ENCODE results near the gene LEF1. TPM values are rescaled to one million over a fixed set of nuclear protein-coding genes. Genes with fewer than 3 reads are reported as not detected.
A peak's percentile ranks its signal among the peaks of the same experiment; 100 is the strongest.

Gene LEF1
- total RNA-seq, 5 donors from 2014 or later (not counting 1 experiment from before 2014, with no cell fraction given), result 412 to 776 (median 500) TPM

- H3K4me3 ChIP-seq (ENCODE audit: control insufficient read depth in 1 of 2, extremely low read depth in 1 of 2, low read length in 1 of 2), result no peak overlapping the region
- peak; percentile 14 to 54 (median 30) for ATAC-seq (replicated peaks in 1 of 4)
- Mint-ChIP-seq H3K4me3 (peak overlapping the region; percentile 35 to 67 (median 44)), H3K36me3 (peaks cover 30% of the 10 kb centered on the region), H3K27me3 (no peaks in the 10 kb centered on the region), H3K9me3 (no peaks in the 10 kb centered on the region), H3K27ac (peak overlapping the region; percentile 92 to 93), H3K4me1 (peaks cover 91 to 93% (median 93%) of the 10 kb centered on the region in 3 donors)
- ChIA-PET CTCF (interaction anchor here in 1 of 2 donors (0.6 to 1.0 kb wide), 3 partner anchors 10 to 100 kb away, joined by 3 to 4 read pairs (median 4); no protein-coding TSS in a partner anchor), POLR2A (interaction anchor here (0.6 to 1.8 kb wide), 6 partner anchors 9 to 38 kb away, joined by 3 to 10 read pairs (median 5); no protein-coding TSS in a partner anchor)
- WGBS (ENCODE audit: insufficient coverage), result no CpG with 5 or more reads among the region's 3 CpGs
- DNase-seq, result peak in 11 of 35 experiments; percentile 22 to 60 (median 34)
- H3K4me1 ChIP-seq (ENCODE audit: control insufficient read depth in 1 of 2, extremely low read depth in 1 of 2, insufficient read depth in 2 of 2, low read length in 2 of 2), result peaks cover 50 to 95% of the 10 kb centered on the region in 2 experiments
- H3K27ac ChIP-seq (ENCODE audit: low read length), result peak overlapping the region; percentile 66
- no peaks in the 10 kb centered on the region for H3K9me3 ChIP-seq
- H3K27me3 ChIP-seq (replicated peaks in 1 of 2; ENCODE audit: control insufficient read depth in 2 of 2, extremely low read depth in 1 of 2, insufficient read depth in 2 of 2, low read length in 1 of 2), result no peaks in the 10 kb centered on the region
- peaks cover 0 to 3% of the 10 kb centered on the region in 2 donors for H3K36me3 ChIP-seq (ENCODE audit: control insufficient read depth in 2 of 2, extremely low read depth in 1 of 2, insufficient read depth in 1 of 2, low read length in 1 of 2)
Observed at GRCh38 chr4:108118505-108118904, 50.2 kb downstream of the LEF1 start.

- H3K9me3 ChIP-seq, result no peaks in the 10 kb centered on the region
- Mint-ChIP-seq H3K4me3 (peak overlapping the region; percentile 38 to 67 (median 59)), H3K27ac (peak overlapping the region; percentile 92 to 93), H3K4me1 (peaks cover 94 to 96% (median 95%) of the 10 kb centered on the region in 3 donors), H3K27me3 (no peaks in the 10 kb centered on the region), H3K9me3 (no peaks in the 10 kb centered on the region), H3K36me3 (peaks cover 27% of the 10 kb centered on the region)
- peak overlapping the region in 1 of 2 donors; percentile 44 for H3K4me3 ChIP-seq (ENCODE audit: control insufficient read depth in 1 of 2, extremely low read depth in 1 of 2, low read length in 1 of 2)
- CTCF ChIA-PET, result interaction anchor here in 1 of 2 donors (0.8 to 1.2 kb wide), 4 partner anchors 13 to 455 kb away, joined by 3 to 16 read pairs (median 3); no protein-coding TSS in a partner anchor
- H3K36me3 ChIP-seq (ENCODE audit: control insufficient read depth in 2 of 2, extremely low read depth in 1 of 2, insufficient read depth in 1 of 2, low read length in 1 of 2), result peaks cover 0 to 3% of the 10 kb centered on the region in 2 donors
- WGBS (ENCODE audit: insufficient coverage), result 38% methylated on average over 3 of the region's 7 CpGs
- no peaks in the 10 kb centered on the region for H3K27me3 ChIP-seq (replicated peaks in 1 of 2; ENCODE audit: control insufficient read depth in 2 of 2, extremely low read depth in 1 of 2, insufficient read depth in 2 of 2, low read length in 1 of 2)
- POLR2A ChIA-PET, result interaction anchor here (0.8 to 1.8 kb wide), 6 partner anchors 10 to 46 kb away, joined by 4 to 10 read pairs (median 5); no protein-coding TSS in a partner anchor
- DNase-seq (no peak), ATAC-seq (replicated peaks in 1 of 4) (no peak)
- peaks cover 58 to 92% of the 10 kb centered on the region in 2 experiments for H3K4me1 ChIP-seq (ENCODE audit: control insufficient read depth in 1 of 2, extremely low read depth in 1 of 2, insufficient read depth in 2 of 2, low read length in 2 of 2)
- peak overlapping the region; percentile 66 for H3K27ac ChIP-seq (ENCODE audit: low read length)
Observed at GRCh38 chr4:108117418-108118182, 51.1 kb downstream of the LEF1 start.

GRCh38 chr4:108116423-108117168 is 52.1 kb downstream of the LEF1 start:
- Mint-ChIP-seq H3K4me1 (peaks cover 96 to 97% (median 96%) of the 10 kb centered on the region in 3 donors), H3K36me3 (peaks cover 20% of the 10 kb centered on the region), H3K27ac (peak overlapping the region; percentile 93 to 97), H3K4me3 (peak overlapping the region; percentile 40 to 67 (median 42)), H3K27me3 (no peaks in the 10 kb centered on the region), H3K9me3 (no peaks in the 10 kb centered on the region)
- H3K27me3 ChIP-seq (replicated peaks in 1 of 2; ENCODE audit: control insufficient read depth in 2 of 2, extremely low read depth in 1 of 2, insufficient read depth in 2 of 2, low read length in 1 of 2), result no peaks in the 10 kb centered on the region
- CTCF ChIA-PET, result interaction anchor here (0.8 to 1.8 kb wide), 5 partner anchors 14 to 456 kb away, joined by 3 to 16 read pairs (median 5); no protein-coding TSS in a partner anchor
- ATAC-seq (replicated peaks in 1 of 4) (peak; percentile 23 to 42 (median 38)), DNase-seq (peak in 7 of 35 experiments; percentile 26 to 58 (median 36))
- H3K27ac ChIP-seq (ENCODE audit: low read length), result peak overlapping the region; percentile 66
- H3K4me3 ChIP-seq (ENCODE audit: control insufficient read depth in 1 of 2, extremely low read depth in 1 of 2, low read length in 1 of 2), result peak overlapping the region in 1 of 2 donors; percentile 38
- no CpG with 5 or more reads among the region's 3 CpGs for WGBS (ENCODE audit: insufficient coverage)
- no peaks in the 10 kb centered on the region for H3K9me3 ChIP-seq
- peaks cover 0 to 1% of the 10 kb centered on the region in 2 donors for H3K36me3 ChIP-seq (ENCODE audit: control insufficient read depth in 2 of 2, extremely low read depth in 1 of 2, insufficient read depth in 1 of 2, low read length in 1 of 2)
- POLR2A ChIA-PET, result interaction anchor here (0.6 to 1.7 kb wide), 7 partner anchors 12 to 380 kb away, joined by 3 to 6 read pairs (median 4); partner anchors contain the start of gene LEF1 (in 1 of the 2)
- peaks cover 63 to 94% of the 10 kb centered on the region in 2 experiments for H3K4me1 ChIP-seq (ENCODE audit: control insufficient read depth in 1 of 2, extremely low read depth in 1 of 2, insufficient read depth in 2 of 2, low read length in 2 of 2)

GRCh38 chr4:108115168-108115526 is 53.6 kb downstream of the LEF1 start:
- no peaks in the 10 kb centered on the region for H3K9me3 ChIP-seq
- H3K27ac ChIP-seq (ENCODE audit: low read length), result peak overlapping the region; percentile 66
- 93% methylated on average over 2 of the region's 2 CpGs for WGBS (ENCODE audit: insufficient coverage)
- peaks cover 0 to 8% of the 10 kb centered on the region in 2 donors for H3K36me3 ChIP-seq (ENCODE audit: control insufficient read depth in 2 of 2, extremely low read depth in 1 of 2, insufficient read depth in 1 of 2, low read length in 1 of 2)
- peaks cover 73 to 94% of the 10 kb centered on the region in 2 experiments for H3K4me1 ChIP-seq (ENCODE audit: control insufficient read depth in 1 of 2, extremely low read depth in 1 of 2, insufficient read depth in 2 of 2, low read length in 2 of 2)
- no peak for ATAC-seq (replicated peaks in 1 of 4)
- H3K4me3 ChIP-seq (ENCODE audit: control insufficient read depth in 1 of 2, extremely low read depth in 1 of 2, low read length in 1 of 2), result no peak overlapping the region
- H3K4me1 Mint-ChIP-seq, result peaks cover 96 to 97% (median 97%) of the 10 kb centered on the region in 3 donors
- H3K9me3 Mint-ChIP-seq, result no peaks in the 10 kb centered on the region
- peak overlapping the region in 2 of 3 donors; percentile 8 to 67 for H3K4me3 Mint-ChIP-seq
- ChIA-PET CTCF (interaction anchor here (0.5 to 1.8 kb wide), 9 partner anchors 10 to 377 kb away, joined by 3 to 6 read pairs (median 4); no protein-coding TSS in a partner anchor), POLR2A (interaction anchor here (0.6 to 1.7 kb wide), 7 partner anchors 8 to 79 kb away, joined by 3 to 5 read pairs (median 4); no protein-coding TSS in a partner anchor)
- H3K36me3 Mint-ChIP-seq, result peaks cover 24% of the 10 kb centered on the region
- H3K27ac Mint-ChIP-seq, result peak overlapping the region; percentile 93 to 97
- no peaks in the 10 kb centered on the region for H3K27me3 ChIP-seq (replicated peaks in 1 of 2; ENCODE audit: control insufficient read depth in 2 of 2, extremely low read depth in 1 of 2, insufficient read depth in 2 of 2, low read length in 1 of 2)
- DNase-seq, result no peak
- no peaks in the 10 kb centered on the region for H3K27me3 Mint-ChIP-seq

- Mint-ChIP-seq H3K36me3 (peaks cover 24% of the 10 kb centered on the region), H3K27ac (peak overlapping the region; percentile 93 to 97), H3K27me3 (no peaks in the 10 kb centered on the region), H3K4me1 (peaks cover 99 to 100% (median 100%) of the 10 kb centered on the region in 3 donors), H3K4me3 (peak overlapping the region; percentile 40 to 67 (median 40)), H3K9me3 (no peaks in the 10 kb centered on the region)
- DNase-seq, result peak in 1 of 35 experiments; percentile 35
- H3K27ac ChIP-seq (ENCODE audit: low read length), result peak overlapping the region; percentile 83
- ChIA-PET CTCF (interaction anchor here (0.7 to 1.9 kb wide), 6 partner anchors 10 to 46 kb away, joined by 3 to 6 read pairs (median 4); no protein-coding TSS in a partner anchor), POLR2A (interaction anchor here (0.7 to 1.3 kb wide), 3 partner anchors 17 to 42 kb away, joined by 3 read pairs; no protein-coding TSS in a partner anchor)
- H3K4me3 ChIP-seq (ENCODE audit: control insufficient read depth in 1 of 2, extremely low read depth in 1 of 2, low read length in 1 of 2), result peak overlapping the region in 1 of 2 donors; percentile 18
- ATAC-seq (replicated peaks in 1 of 4), result no peak
- H3K36me3 ChIP-seq (ENCODE audit: control insufficient read depth in 2 of 2, extremely low read depth in 1 of 2, insufficient read depth in 1 of 2, low read length in 1 of 2), result peaks cover 0 to 12% of the 10 kb centered on the region in 2 donors
- H3K27me3 ChIP-seq (replicated peaks in 1 of 2; ENCODE audit: control insufficient read depth in 2 of 2, extremely low read depth in 1 of 2, insufficient read depth in 2 of 2, low read length in 1 of 2), result no peaks in the 10 kb centered on the region
- WGBS (ENCODE audit: insufficient coverage), result 40% methylated on average over 5 of the region's 6 CpGs
- no peaks in the 10 kb centered on the region for H3K9me3 ChIP-seq
- H3K4me1 ChIP-seq (ENCODE audit: control insufficient read depth in 1 of 2, extremely low read depth in 1 of 2, insufficient read depth in 2 of 2, low read length in 2 of 2), result peaks cover 76 to 96% of the 10 kb centered on the region in 2 experiments
Observed at GRCh38 chr4:108114503-108114902, 54.2 kb downstream of the LEF1 start.

All from T-cell (primary cell).